SK-N-SH (cell line): ENCODE data around the gene CREB5. TPM values are rescaled to one million over a fixed set of nuclear protein-coding genes. Genes with fewer than 3 reads are reported as not detected.

Source experiments
- CTCF ChIA-PET: fragments of 300-600, 350-600 bp; formaldehyde crosslinking; extraction: SDS; loops from one replicate; lab custom pipeline; 2021; lab: Yijun Ruan, JAX
- POLR2A ChIA-PET: fragments of 350-600 bp; sonication (Branson Sonifier 250); formaldehyde crosslinking; extraction: SDS; loops from one replicate; lab custom pipeline; 2020; ENCODE audit warnings: antibody characterized with exemption, inconsistent platforms; lab: Yijun Ruan, JAX
- DNase-seq: peaks from one replicate; pipeline ENCODE4 v3.0.0; 2012
- H2AFZ ChIP-seq: fragments of 200-600 bp; sonication (generic); 2 replicates; pipeline ENCODE4 v1.8.1; 2016; ENCODE audit warnings: antibody characterized with exemption, mild to moderate bottlenecking, low read depth
- H3F3A ChIP-seq: fragments of 200-600 bp; sonication (generic); replicated peaks from 2 replicates; pipeline ENCODE3; 2016; ENCODE audit warnings: antibody characterized with exemption, mild to moderate bottlenecking; ENCODE audit not compliant: insufficient read depth
- H3K27ac ChIP-seq, 2 experiments: fragments of 200-500 bp in 1 of 2; fragments of 200-600 bp in 1 of 2; sonication (Bioruptor generic) in 1 of 2; sonication (generic), shearing (Covaris generic) in 1 of 2; 2 replicates each; pipeline versions ENCODE4 v1.5.1 to v1.6.1; 2014 to 2016; ENCODE audit warnings: low read depth in 2 of 2, inconsistent platforms in 1 of 2, low read length in 1 of 2, mild to moderate bottlenecking in 1 of 2, mixed read lengths in 1 of 2
- H3K27me3 ChIP-seq: fragments of 200-600 bp; sonication (generic), shearing (Covaris generic); 2 replicates; pipeline ENCODE4 v1.6.1; 2016; ENCODE audit warnings: mixed run types; ENCODE audit not compliant: insufficient read depth
- H3K36me3 ChIP-seq, 2 experiments: fragments of 200-500 bp in 1 of 2; fragments of 200-600 bp in 1 of 2; sonication (Bioruptor generic) in 1 of 2; sonication (generic) in 1 of 2; replicated peaks in 1 of 2; 2 replicates each; pipeline versions ENCODE3 to v1.5.1; 2014 to 2016; ENCODE audit warnings: low read length in 1 of 2, mild to moderate bottlenecking in 1 of 2; ENCODE audit not compliant: insufficient read depth in 2 of 2, control insufficient read depth in 1 of 2
- H3K4me1 ChIP-seq, 2 experiments: fragments of 200-500 bp in 1 of 2; fragments of 200-600 bp in 1 of 2; sonication (Bioruptor generic) in 1 of 2; sonication (generic), shearing (Covaris generic) in 1 of 2; 2 replicates each; pipeline versions ENCODE4 v1.5.1 to v1.6.1; 2014 to 2016; ENCODE audit warnings: low read depth in 1 of 2, low read length in 1 of 2, mixed run types in 1 of 2; ENCODE audit not compliant: insufficient read depth in 2 of 2, control insufficient read depth in 1 of 2
- H3K4me2 ChIP-seq: fragments of 200-600 bp; sonication (generic), shearing (Covaris generic); 2 replicates; pipeline ENCODE4 v1.6.1; 2017; ENCODE audit warnings: mixed run types
- H3K4me3 ChIP-seq, 2 experiments: fragments of 200-500 bp in 1 of 2; fragments of 200-600 bp in 1 of 2; sonication (Bioruptor generic) in 1 of 2; sonication (generic), shearing (Covaris generic) in 1 of 2; 2 replicates each; pipeline versions ENCODE4 v1.5.1 to v1.8.1; 2014 to 2016; ENCODE audit warnings: low read depth in 2 of 2, inconsistent platforms in 1 of 2, low read length in 1 of 2, mild to moderate bottlenecking in 1 of 2, mixed read lengths in 1 of 2, moderate library complexity in 1 of 2
- H3K79me2 ChIP-seq: fragments of 200-600 bp; sonication (generic); 2 replicates; pipeline ENCODE4 v1.8.1; 2017; ENCODE audit warnings: mild to moderate bottlenecking; ENCODE audit not compliant: insufficient read depth
- H3K9ac ChIP-seq: fragments of 200-600 bp; sonication (generic); 2 replicates; pipeline ENCODE4 v1.6.1; 2017; ENCODE audit warnings: mixed run types
- H3K9me2 ChIP-seq: fragments of 200-600 bp; sonication (generic); 2 replicates; pipeline ENCODE4 v1.6.1; 2017; ENCODE audit warnings: mixed run types
- H3K9me3 ChIP-seq: fragments of 200-600 bp; sonication (generic); 2 replicates; pipeline ENCODE4 v1.6.1; 2017; ENCODE audit warnings: mixed run types, mild to moderate bottlenecking, moderate library complexity
- H4K20me1 ChIP-seq: fragments of 200-600 bp; sonication (generic); 2 replicates; pipeline ENCODE4 v1.6.1; 2017; ENCODE audit warnings: mild to moderate bottlenecking, mixed run types; ENCODE audit not compliant: insufficient read depth
- CHD2 ChIP-seq: fragments of 150-350 bp; IDR thresholded peaks from 2 replicates; pipeline ENCODE4 v1.6.1; 2018; ENCODE audit warnings: low read length; ENCODE audit not compliant: partially characterized antibody
- EP300 ChIP-seq, 2 experiments: IDR thresholded peaks; 2 replicates each; pipeline versions ENCODE4 v1.4.0 to v1.6.1; 2012; ENCODE audit warnings: borderline replicate concordance in 1 of 2, low read depth in 1 of 2, low read length in 1 of 2
- EZH2phosphoT487 ChIP-seq: fragments of 200-600 bp; sonication (generic); IDR thresholded peaks from 2 replicates; pipeline ENCODE4 v1.6.1; 2017; ENCODE audit warnings: low read depth, mixed run types, mild to moderate bottlenecking, antibody characterized with exemption, moderate library complexity, borderline replicate concordance
- GABPA ChIP-seq: IDR thresholded peaks from 2 replicates; pipeline ENCODE4 v1.4.0; 2012; ENCODE audit warnings: low read depth, mild to moderate bottlenecking
- IRF3 ChIP-seq: fragments of 150-350 bp; IDR thresholded peaks from 2 replicates; pipeline ENCODE4 v1.6.1; 2016; ENCODE audit warnings: mild to moderate bottlenecking, low read depth, low read length
- MEF2A ChIP-seq: IDR thresholded peaks from 2 replicates; pipeline ENCODE4 v1.4.0; 2012; ENCODE audit warnings: low read depth, borderline replicate concordance
- PBX3 ChIP-seq: IDR thresholded peaks from 2 replicates; pipeline ENCODE4; 2012
- POLR2AphosphoS5 ChIP-seq: IDR thresholded peaks from 2 replicates; pipeline ENCODE4 v1.6.1; 2012; ENCODE audit warnings: low read depth, low read length
- RFX5 ChIP-seq: IDR thresholded peaks from 2 replicates; pipeline ENCODE4 v1.6.1; 2012; ENCODE audit warnings: mild to moderate bottlenecking, improper control_type of control experiment, low read length
- RXRA ChIP-seq: IDR thresholded peaks from 2 replicates; pipeline ENCODE4 v1.4.0; 2012; ENCODE audit warnings: low read depth, mild to moderate bottlenecking, borderline replicate concordance
- SIN3A ChIP-seq: IDR thresholded peaks from 2 replicates; pipeline ENCODE4 v1.6.1; 2012; ENCODE audit warnings: low read depth, mild to moderate bottlenecking, low read length, moderate library complexity, borderline replicate concordance
- TCF12 ChIP-seq: IDR thresholded peaks from 2 replicates; pipeline ENCODE4 v1.4.0; 2012
- WGBS: methylation state at CpG from one replicate; pipeline ENCODE4 v1.1.6; 2017; ENCODE audit warnings: low lambda C conversion rate; 5-methylcytosine and 5-hydroxymethylcytosine counted together
- polyA plus RNA-seq, 3 experiments: library from polyadenylated mRNA; depleted of rRNA; stranded (reverse); fragments of >200 nt; gene quantifications; 2 replicates each; pipeline ENCODE4 v1.2.3, GENCODE V29; 2012
- TF ChIP-seq, protein P1 (sequence below): fragments of 200-600 bp; sonication (generic); IDR thresholded peaks from 2 replicates; pipeline ENCODE4 v1.6.1; 2017; ENCODE audit warnings: antibody characterized with exemption, mild to moderate bottlenecking, moderate library complexity
- TF ChIP-seq, protein P2 (sequence below): IDR thresholded peaks from 2 replicates; pipeline ENCODE4 v1.4.0; 2012; ENCODE audit warnings: low read depth, borderline replicate concordance

The CREB5 gene
- polyA plus RNA-seq, 1 of the 3 experiments (the other 2 are of a cell fraction), result 19.3 TPM

- no peak overlapping the region for H3K4me3 ChIP-seq
- H2AFZ ChIP-seq, result no peak overlapping the region
- no peak for TF ChIP-seq CHD2
- TF ChIP-seq GABPA, result no peak
- TF ChIP-seq PBX3, result no peak
- no peak for TF ChIP-seq RXRA
- TF ChIP-seq IRF3, result no peak
- no peak for TF ChIP-seq EP300 (IDR thresholded peaks at IDR 0.05; ENCODE audit: borderline replicate concordance in 1 of 2, low read depth in 1 of 2, low read length in 1 of 2)
- no peak for TF ChIP-seq RFX5
- TF ChIP-seq SIN3A, result no peak
- no peak for TF ChIP-seq EZH2phosphoT487
- TF ChIP-seq, protein P1, sequence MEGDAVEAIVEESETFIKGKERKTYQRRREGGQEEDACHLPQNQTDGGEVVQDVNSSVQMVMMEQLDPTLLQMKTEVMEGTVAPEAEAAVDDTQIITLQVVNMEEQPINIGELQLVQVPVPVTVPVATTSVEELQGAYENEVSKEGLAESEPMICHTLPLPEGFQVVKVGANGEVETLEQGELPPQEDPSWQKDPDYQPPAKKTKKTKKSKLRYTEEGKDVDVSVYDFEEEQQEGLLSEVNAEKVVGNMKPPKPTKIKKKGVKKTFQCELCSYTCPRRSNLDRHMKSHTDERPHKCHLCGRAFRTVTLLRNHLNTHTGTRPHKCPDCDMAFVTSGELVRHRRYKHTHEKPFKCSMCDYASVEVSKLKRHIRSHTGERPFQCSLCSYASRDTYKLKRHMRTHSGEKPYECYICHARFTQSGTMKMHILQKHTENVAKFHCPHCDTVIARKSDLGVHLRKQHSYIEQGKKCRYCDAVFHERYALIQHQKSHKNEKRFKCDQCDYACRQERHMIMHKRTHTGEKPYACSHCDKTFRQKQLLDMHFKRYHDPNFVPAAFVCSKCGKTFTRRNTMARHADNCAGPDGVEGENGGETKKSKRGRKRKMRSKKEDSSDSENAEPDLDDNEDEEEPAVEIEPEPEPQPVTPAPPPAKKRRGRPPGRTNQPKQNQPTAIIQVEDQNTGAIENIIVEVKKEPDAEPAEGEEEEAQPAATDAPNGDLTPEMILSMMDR, result no peak
- TF ChIP-seq MEF2A, result no peak
- TF ChIP-seq POLR2AphosphoS5, result no peak
- no peak for TF ChIP-seq TCF12
- TF ChIP-seq, protein P2, sequence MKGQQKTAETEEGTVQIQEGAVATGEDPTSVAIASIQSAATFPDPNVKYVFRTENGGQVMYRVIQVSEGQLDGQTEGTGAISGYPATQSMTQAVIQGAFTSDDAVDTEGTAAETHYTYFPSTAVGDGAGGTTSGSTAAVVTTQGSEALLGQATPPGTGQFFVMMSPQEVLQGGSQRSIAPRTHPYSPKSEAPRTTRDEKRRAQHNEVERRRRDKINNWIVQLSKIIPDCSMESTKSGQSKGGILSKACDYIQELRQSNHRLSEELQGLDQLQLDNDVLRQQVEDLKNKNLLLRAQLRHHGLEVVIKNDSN, result no peak
- H3K27ac ChIP-seq, result no peak overlapping the region
- CTCF ChIA-PET, result interaction anchor here (0.9 to 1.7 kb wide), 3 partner anchors 9 to 214 kb away, joined by 3 read pairs; no protein-coding TSS in a partner anchor
- H3F3A ChIP-seq, result no peaks in the 10 kb centered on the region
- H3K9ac ChIP-seq, result no peak overlapping the region
- H3K27me3 ChIP-seq, result peaks cover 3% of the 10 kb centered on the region
- POLR2A ChIA-PET, result no interaction called here
- no peaks in the 10 kb centered on the region for H3K79me2 ChIP-seq
- no peaks in the 10 kb centered on the region for H3K36me3 ChIP-seq
- WGBS, result 58% methylated on average over 2 of the region's 2 CpGs
- no peak overlapping the region for H3K4me2 ChIP-seq
- no peaks in the 10 kb centered on the region for H3K9me2 ChIP-seq
- H3K9me3 ChIP-seq, result no peaks in the 10 kb centered on the region
- no peak for DNase-seq
- no peaks in the 10 kb centered on the region for H3K4me1 ChIP-seq
- no peaks in the 10 kb centered on the region for H4K20me1 ChIP-seq
These were observed 227.7 kb downstream of the CREB5 start for GRCh38 chr7:28640001-28640400.
